ENCODE results near the gene TMEM72.

DNA sequence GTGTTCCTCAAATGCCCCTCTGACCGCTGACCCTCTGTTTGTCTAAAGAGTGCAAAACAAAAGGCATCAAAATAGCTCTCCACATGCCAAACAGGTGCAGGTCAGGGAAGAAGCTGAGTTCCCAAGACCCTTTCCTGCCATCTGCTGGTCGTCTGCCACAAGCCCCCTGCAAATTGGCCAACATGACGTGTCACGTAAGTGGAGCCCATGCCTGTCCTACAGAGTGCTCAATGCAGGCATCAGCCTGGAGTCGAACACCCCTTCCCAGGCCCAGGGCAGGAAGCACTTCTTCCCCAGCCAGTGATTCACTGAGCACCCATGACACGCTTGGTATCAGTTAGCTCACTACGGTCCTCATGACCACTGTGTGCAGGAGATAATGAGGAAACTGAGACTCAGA, 14.1 kb downstream of the TMEM72 start:
- TF ChIP-seq EZH2 (IDR thresholded peaks at IDR 0.05; ENCODE audit: low read length) (no peak), CTCF (optimal IDR thresholded peaks at IDR 0.05 in 1 of 3, IDR thresholded peaks at IDR 0.05 in 1 of 3, conservative IDR thresholded peaks at IDR 0.05 in 1 of 3; ENCODE audit: extremely low read depth in 1 of 3, insufficient read depth in 2 of 3, low read length in 3 of 3) (peak in 1 of 3 experiments; percentile 2)
